Pancreas (tissue), 10 donors: Measurements from ENCODE around the gene PARVG. TPM values are rescaled to one million over a fixed set of nuclear protein-coding genes. Genes with fewer than 3 reads are reported as not detected.

ENCODE experiments used
- ATAC-seq, 4 donors: fragments of 200-7000 bp; cut with Tn5 transposase; one replicate each; pipeline versions ENCODE4 v1.8.0 to v1.9.1; 2020; ENCODE audit warnings: mild to moderate bottlenecking in 4 of 4, moderate library complexity in 4 of 4
- DNase-seq, 6 donors: peaks; one replicate each; pipeline ENCODE4 v3.0.0-alpha.2; 2020
- FAIRE-seq: peaks from 2 replicates; lab custom pipeline; 2012; peaks lifted over from hg19 to GRCh38; lab: Jason Lieb, UNC
- H3K27ac ChIP-seq, 4 donors: fragments of 200-600 bp; sonication (generic); 1 replicate in 3 of 4; 2 replicates in 1 of 4; pipeline versions ENCODE4 v1.5.0 to v1.8.0; 2020
- H3K27me3 ChIP-seq, 4 donors: fragments of 200-600 bp; one replicate each; pipeline ENCODE4 v1.8.0; 2021
- H3K36me3 ChIP-seq, 3 donors: fragments of 200-600 bp; sonication (generic) in 1 of 3; one replicate each; pipeline versions ENCODE4 v1.5.0 to v1.8.0; 2020 to 2021
- H3K4me1 ChIP-seq, 3 donors: fragments of 200-600 bp; one replicate each; pipeline ENCODE4 v1.8.0; 2021
- H3K4me3 ChIP-seq, 4 donors: fragments of 200-600 bp; sonication (generic) in 2 of 4; one replicate each; pipeline versions ENCODE4 v1.5.0 to v1.8.0; 2020 to 2021
- H3K9me3 ChIP-seq, 4 donors: fragments of 200-600 bp; one replicate each; pipeline ENCODE4 v1.8.0; 2021
- WGBS, 2 donors: extraction: QIAGEN DNeasy Blood & Tissue Kit; methylation state at CpG; one replicate each; pipeline ENCODE4 v1.1.7; 2013; 5-methylcytosine and 5-hydroxymethylcytosine counted together
- intact Hi-C, 3 donors: fragments of 100-400 bp; cut with DNase I; formaldehyde crosslinking; loops; one replicate each; pipeline versions ENCODE4 v1.11.1 to v1.14.2; 2022
- polyA plus RNA-seq, 2 donors: library from polyadenylated mRNA; stranded (reverse); fragments of 200-250 nt; gene quantifications; one replicate each; pipeline ENCODE4 v1.2.3, GENCODE V29; 2013
- total RNA-seq, 6 donors: library from RNA; stranded (reverse); fragmentation: NEBNext Ultra II Directional in 4 of 6; extraction: Animal tissue kit (Norgen Biotek cat#: 25700) in 4 of 6; gene quantifications; one replicate each; pipeline versions ENCODE4 v1.2.1 to v1.2.4, GENCODE V29; 2021 to 2023
- TF ChIP-seq, protein P1 (sequence below), 4 donors: fragments of 200-600 bp; sonication (generic) in 3 of 4; IDR thresholded peaks; one replicate each; pipeline versions ENCODE4 v1.5.0 to v1.8.0; 2021; ENCODE audit warnings: antibody characterized with exemption in 4 of 4
- donor health status: healthy with polysubstance abuse.
- donor health status: DM: no; HTN: no; CAD: no; lungs with moderate emphysema.
- donor health status: DM: no; HTN: no; CAD: no.
- donor health status: control.
- donor health status: control.
- donor health status: Bipolar disorder and iron deficiency.
- donor health status: DM: yes; HTN: yes; CAD: no.
- donor health status: DM: no; HTN: no; CAD: no.
- donor health status: DM: no; HTN: no; CAD: no.
- donor health status: DM: yes; HTN: yes; CAD: no.

The PARVG gene
- total and polyA plus RNA-seq, 8 donors = 1.1 to 17.0 (median 3.2) TPM

DNA sequence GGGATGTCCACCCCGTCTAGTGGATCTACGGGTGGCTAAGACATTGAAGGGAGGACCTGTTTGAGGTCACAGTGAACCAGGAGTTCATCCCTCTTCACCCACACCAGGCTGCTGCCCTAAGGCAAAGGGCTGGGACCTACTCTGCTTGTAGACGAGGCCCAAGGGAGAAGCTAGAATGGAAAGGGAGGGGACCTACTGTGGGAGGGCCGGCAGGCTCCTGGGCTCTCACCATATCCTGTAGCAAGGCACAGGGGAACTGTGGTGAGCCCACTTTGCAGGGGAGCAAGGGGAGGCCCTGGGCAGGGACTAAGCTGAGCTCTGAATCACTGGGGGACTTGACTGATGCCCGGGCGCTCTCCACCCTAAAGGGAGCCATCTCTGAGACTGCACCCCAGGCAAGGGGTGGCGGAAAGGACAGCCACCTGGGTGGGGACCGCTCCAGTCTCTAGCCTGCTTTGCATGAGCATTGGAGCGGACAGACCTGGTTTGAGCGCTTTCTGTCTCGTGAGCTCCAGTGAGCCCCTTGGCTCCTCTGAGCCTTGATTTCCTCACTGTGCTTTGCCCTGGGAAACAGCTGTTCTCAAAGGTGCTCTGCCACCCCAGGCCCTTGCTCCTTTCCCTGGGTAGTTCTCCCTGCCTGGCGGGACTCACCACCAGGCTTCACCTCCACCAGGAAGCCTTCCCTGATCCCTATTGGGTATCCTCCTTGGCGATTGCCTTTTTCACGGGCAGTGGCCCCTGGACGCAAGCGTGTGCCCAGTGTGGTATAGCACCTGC, 24.2 kb downstream of the PARVG start:
- H3K27ac ChIP-seq = no peak overlapping the region
- no peaks in the 10 kb centered on the region for H3K36me3 ChIP-seq
- FAIRE-seq = no peak
- intact Hi-C loops = no loop called here
- no peak overlapping the region for H3K4me3 ChIP-seq
- DNase-seq = peak in 2 of 6 donors; percentile 39 to 41
- H3K27me3 ChIP-seq = no peaks in the 10 kb centered on the region
- no peak for ATAC-seq
- H3K4me1 ChIP-seq = no peaks in the 10 kb centered on the region
- TF ChIP-seq, protein P1, sequence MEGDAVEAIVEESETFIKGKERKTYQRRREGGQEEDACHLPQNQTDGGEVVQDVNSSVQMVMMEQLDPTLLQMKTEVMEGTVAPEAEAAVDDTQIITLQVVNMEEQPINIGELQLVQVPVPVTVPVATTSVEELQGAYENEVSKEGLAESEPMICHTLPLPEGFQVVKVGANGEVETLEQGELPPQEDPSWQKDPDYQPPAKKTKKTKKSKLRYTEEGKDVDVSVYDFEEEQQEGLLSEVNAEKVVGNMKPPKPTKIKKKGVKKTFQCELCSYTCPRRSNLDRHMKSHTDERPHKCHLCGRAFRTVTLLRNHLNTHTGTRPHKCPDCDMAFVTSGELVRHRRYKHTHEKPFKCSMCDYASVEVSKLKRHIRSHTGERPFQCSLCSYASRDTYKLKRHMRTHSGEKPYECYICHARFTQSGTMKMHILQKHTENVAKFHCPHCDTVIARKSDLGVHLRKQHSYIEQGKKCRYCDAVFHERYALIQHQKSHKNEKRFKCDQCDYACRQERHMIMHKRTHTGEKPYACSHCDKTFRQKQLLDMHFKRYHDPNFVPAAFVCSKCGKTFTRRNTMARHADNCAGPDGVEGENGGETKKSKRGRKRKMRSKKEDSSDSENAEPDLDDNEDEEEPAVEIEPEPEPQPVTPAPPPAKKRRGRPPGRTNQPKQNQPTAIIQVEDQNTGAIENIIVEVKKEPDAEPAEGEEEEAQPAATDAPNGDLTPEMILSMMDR (IDR thresholded peaks at IDR 0.05) = no peak
- WGBS, 2 donors = 72 to 80% methylated on average over 16 of the region's 16 CpGs
- H3K9me3 ChIP-seq = no peaks in the 10 kb centered on the region

GRCh38 chr22:44205516-44206329, 25.0 kb downstream of the PARVG start:
- ATAC-seq = no peak
- H3K36me3 ChIP-seq = no peaks in the 10 kb centered on the region
- no peaks in the 10 kb centered on the region for H3K9me3 ChIP-seq
- intact Hi-C loops = no loop called here
- H3K4me1 ChIP-seq = no peaks in the 10 kb centered on the region
- H3K27me3 ChIP-seq = no peaks in the 10 kb centered on the region
- H3K27ac ChIP-seq = no peak overlapping the region
- WGBS, 2 donors = 68 to 77% methylated on average over 16 of the region's 16 CpGs
- FAIRE-seq = no peak
- peak in 2 of 6 donors; percentile 34 to 39 for DNase-seq
- TF ChIP-seq, protein P1 (IDR thresholded peaks at IDR 0.05) = no peak
- H3K4me3 ChIP-seq = no peak overlapping the region

DNA sequence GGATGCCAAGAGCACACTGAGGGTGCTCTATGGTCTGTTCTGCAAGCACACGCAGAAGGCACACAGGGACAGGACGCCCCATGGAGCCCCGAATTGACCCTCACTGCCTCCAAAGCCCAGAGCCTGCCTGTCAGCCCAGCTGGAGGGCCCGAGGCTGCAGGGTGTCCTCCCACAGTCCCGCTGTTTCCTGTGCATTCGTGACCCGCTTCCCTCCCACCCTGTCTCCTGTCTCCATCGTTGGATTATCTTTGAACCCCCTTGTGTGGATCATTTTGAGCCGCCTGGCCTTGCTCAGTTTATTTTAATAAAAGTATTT, 25.6 kb downstream of the PARVG start:
- Histone ChIP-seq H3K4me1 (no peaks in the 10 kb centered on the region), H3K4me3 (no peak overlapping the region), H3K27ac (no peak overlapping the region), H3K36me3 (no peaks in the 10 kb centered on the region), H3K27me3 (no peaks in the 10 kb centered on the region), H3K9me3 (no peaks in the 10 kb centered on the region)
- no peak for FAIRE-seq
- peak in 1 of 6 donors; percentile 26 for DNase-seq
- intact Hi-C loops = no loop called here
- TF ChIP-seq, protein P1 (IDR thresholded peaks at IDR 0.05) = no peak
- ATAC-seq = no peak
- 67 to 80% methylated on average over 9 of the region's 9 CpGs for WGBS, 2 donors

GRCh38 chr22:44206696-44207095, 26.0 kb downstream of the PARVG start:
- intact Hi-C loops = no loop called here
- TF ChIP-seq, protein P1 (IDR thresholded peaks at IDR 0.05) = no peak
- ATAC-seq = no peak
- H3K27ac ChIP-seq = no peak overlapping the region
- H3K4me1 ChIP-seq = no peaks in the 10 kb centered on the region
- 65 to 69% methylated on average over 8 of the region's 8 CpGs for WGBS, 2 donors
- no peaks in the 10 kb centered on the region for H3K36me3 ChIP-seq
- H3K4me3 ChIP-seq = no peak overlapping the region
- H3K9me3 ChIP-seq = no peaks in the 10 kb centered on the region
- DNase-seq = peak in 2 of 6 donors; percentile 25 to 38
- no peaks in the 10 kb centered on the region for H3K27me3 ChIP-seq
- no peak for FAIRE-seq
